ENCODE results near the gene AAK1. TPM values are rescaled to one million over a fixed set of nuclear protein-coding genes. Genes with fewer than 3 reads are reported as not detected.

The AAK1 gene
- total and polyA plus RNA-seq, 2 of the 13 experiments (the other 11 are each of a cell fraction or from before 2014, with no cell fraction given): 9.8 to 10.3 TPM

GRCh38 chr2:69453475-69454129 is 189.9 kb downstream of the AAK1 start:
- POLR2A ChIA-PET: interaction anchor here (2.5 kb wide), 1 partner anchor 16 kb away, joined by 10 read pairs; the partner anchor contains the start of gene NFU1
- no peaks in the 10 kb centered on the region for H3K27me3 ChIP-seq (ENCODE audit: control insufficient read depth in 1 of 2, insufficient read depth in 2 of 2, low read length in 2 of 2)
- BruUV-seq (replicated peaks): no TSS peak
- no peak overlapping the region for H3K27ac ChIP-seq (ENCODE audit: extremely low read length, insufficient read depth, low read length)
- DNase-seq (ENCODE audit: low spot score) (no peak), FAIRE-seq (peak; percentile 18), ATAC-seq (peak; percentile 25; the same call in 1 of the 3 replicates)
- CTCF ChIA-PET (ENCODE audit: low intra/inter-chr PET ratio, low total read pairs): no interaction called here
- H3K4me3 ChIP-seq (replicated peaks in 1 of 3; ENCODE audit: insufficient read depth in 1 of 3, low read depth in 2 of 3, low read length in 3 of 3): no peak overlapping the region
- no peaks in the 10 kb centered on the region for H3K79me2 ChIP-seq (ENCODE audit: insufficient read depth, low read length)
- H3K9ac ChIP-seq (ENCODE audit: insufficient read depth, low read depth, low read length): no peak overlapping the region
- intact Hi-C loops (cut with micrococcal nuclease; ENCODE audit: unreplicated experiment) (no loop called here), in situ Hi-C loops (cut with HindIII; ENCODE audit: extremely low pct_ligation_motif_present, low pct_unique_long_range_greater_than_20kb) (no loop called here)
- H3K36me3 ChIP-seq (replicated peaks in 1 of 2; ENCODE audit: control insufficient read depth in 1 of 2, insufficient read depth in 2 of 2, low read length in 2 of 2): no peaks in the 10 kb centered on the region
- TF ChIP-seq SP5 (CRISPR knock-in tag; IDR thresholded peaks at IDR 0.05; ENCODE audit: borderline replicate concordance, low read depth) (no peak), BCL6 (CRISPR knock-in tag; IDR thresholded peaks at IDR 0.05) (no peak), ARHGAP35 (CRISPR knock-in tag; IDR thresholded peaks at IDR 0.05; ENCODE audit: borderline replicate concordance) (no peak), JUN (CRISPR knock-in tag; IDR thresholded peaks at IDR 0.05) (no peak), ZBTB49 (CRISPR knock-in tag; IDR thresholded peaks at IDR 0.05; ENCODE audit: borderline replicate concordance) (no peak), ZNF746 (CRISPR knock-in tag; IDR thresholded peaks at IDR 0.05) (no peak), NFIB (CRISPR knock-in tag; IDR thresholded peaks at IDR 0.05; ENCODE audit: borderline replicate concordance) (no peak), ZNF850 (CRISPR knock-in tag; conservative IDR thresholded peaks at IDR 0.05) (no peak), ZNF501 (CRISPR knock-in tag; IDR thresholded peaks at IDR 0.05) (no peak), ZNF546 (CRISPR knock-in tag; conservative IDR thresholded peaks at IDR 0.05) (no peak), ZNF780A (CRISPR knock-in tag; IDR thresholded peaks at IDR 0.05) (no peak), MAX (IDR thresholded peaks at IDR 0.05) (no peak), ZKSCAN1 (IDR thresholded peaks at IDR 0.05; ENCODE audit: low read length) (no peak)
- TF ChIP-seq, protein P1, sequence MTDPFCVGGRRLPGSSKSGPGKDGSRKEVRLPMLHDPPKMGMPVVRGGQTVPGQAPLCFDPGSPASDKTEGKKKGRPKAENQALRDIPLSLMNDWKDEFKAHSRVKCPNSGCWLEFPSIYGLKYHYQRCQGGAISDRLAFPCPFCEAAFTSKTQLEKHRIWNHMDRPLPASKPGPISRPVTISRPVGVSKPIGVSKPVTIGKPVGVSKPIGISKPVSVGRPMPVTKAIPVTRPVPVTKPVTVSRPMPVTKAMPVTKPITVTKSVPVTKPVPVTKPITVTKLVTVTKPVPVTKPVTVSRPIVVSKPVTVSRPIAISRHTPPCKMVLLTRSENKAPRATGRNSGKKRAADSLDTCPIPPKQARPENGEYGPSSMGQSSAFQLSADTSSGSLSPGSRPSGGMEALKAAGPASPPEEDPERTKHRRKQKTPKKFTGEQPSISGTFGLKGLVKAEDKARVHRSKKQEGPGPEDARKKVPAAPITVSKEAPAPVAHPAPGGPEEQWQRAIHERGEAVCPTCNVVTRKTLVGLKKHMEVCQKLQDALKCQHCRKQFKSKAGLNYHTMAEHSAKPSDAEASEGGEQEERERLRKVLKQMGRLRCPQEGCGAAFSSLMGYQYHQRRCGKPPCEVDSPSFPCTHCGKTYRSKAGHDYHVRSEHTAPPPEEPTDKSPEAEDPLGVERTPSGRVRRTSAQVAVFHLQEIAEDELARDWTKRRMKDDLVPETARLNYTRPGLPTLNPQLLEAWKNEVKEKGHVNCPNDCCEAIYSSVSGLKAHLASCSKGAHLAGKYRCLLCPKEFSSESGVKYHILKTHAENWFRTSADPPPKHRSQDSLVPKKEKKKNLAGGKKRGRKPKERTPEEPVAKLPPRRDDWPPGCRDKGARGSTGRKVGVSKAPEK (CRISPR knock-in tag; IDR thresholded peaks at IDR 0.05; ENCODE audit: borderline replicate concordance): no peak
- no peaks in the 10 kb centered on the region for H3K9me3 ChIP-seq (ENCODE audit: low read length)
- 37% methylated on average over 4 of the region's 4 CpGs for WGBS (ENCODE audit: low lambda C conversion rate)
- no peaks in the 10 kb centered on the region for H4K20me1 ChIP-seq (ENCODE audit: insufficient read depth, low read length)
- no peak overlapping the region for H3K4me2 ChIP-seq (ENCODE audit: low read depth, low read length)
- 0 out of 2 replicates have a peak, but pooled peaks cover 9% of the 10 kb centered on the region for H3K4me1 ChIP-seq (ENCODE audit: insufficient read depth, low read length)
- no peak overlapping the region for H2AFZ ChIP-seq (ENCODE audit: low read length)
